HepG2 (cell line): ENCODE results near the gene NAGA.

Source experiments
- ARID4A ChIP-seq: sonication (generic); formaldehyde crosslinking; IDR thresholded peaks from 2 replicates; pipeline ENCODE4 v1.5.0; 2020; ENCODE audit warnings: mild to moderate bottlenecking, missing genetic modification reagents, borderline replicate concordance
- BCL6 ChIP-seq: IDR thresholded peaks from 2 replicates; pipeline ENCODE4 v1.6.1; 2016; ENCODE audit warnings: missing genetic modification reagents, missing compliant biosample characterization
- CTCF ChIP-seq: sonication (generic); formaldehyde crosslinking; IDR thresholded peaks from 2 replicates; pipeline ENCODE4 v1.5.0; 2020; ENCODE audit warnings: mild to moderate bottlenecking, missing genetic modification reagents, moderate library complexity
- HDAC2 ChIP-seq: sonication (generic); formaldehyde crosslinking; IDR thresholded peaks from 2 replicates; pipeline ENCODE4 v1.4.0; 2020; ENCODE audit warnings: missing genetic modification reagents
- JUN ChIP-seq: sonication (generic); formaldehyde crosslinking; IDR thresholded peaks from 2 replicates; pipeline ENCODE4 v1.4.0; 2020; ENCODE audit warnings: mild to moderate bottlenecking, missing genetic modification reagents
- MAZ ChIP-seq, 2 experiments: sonication (generic) in 1 of 2; formaldehyde crosslinking in 1 of 2; IDR thresholded peaks; 2 replicates each; pipeline versions ENCODE4 v1.5.0 to v1.6.1; 2012 to 2020; ENCODE audit warnings: low read depth in 2 of 2, mild to moderate bottlenecking in 2 of 2, borderline replicate concordance in 1 of 2, improper control_type of control experiment in 1 of 2, low read length in 1 of 2, missing genetic modification reagents in 1 of 2, moderate library complexity in 1 of 2
- SUZ12 ChIP-seq: fragments of 150-350 bp; IDR thresholded peaks from 2 replicates; pipeline ENCODE4 v1.6.1; 2014; ENCODE audit warnings: low read depth, low read length
- TFE3 ChIP-seq: IDR thresholded peaks from 2 replicates; pipeline ENCODE4 v1.6.1; 2016
- ZBTB33 ChIP-seq: sonication (generic); formaldehyde crosslinking; IDR thresholded peaks from 2 replicates; pipeline ENCODE4 v1.4.0; 2020; ENCODE audit warnings: missing genetic modification reagents
- ZC3H4 ChIP-seq: sonication (generic); formaldehyde crosslinking; IDR thresholded peaks from 2 replicates; pipeline ENCODE4 v1.4.0; 2020; ENCODE audit warnings: missing genetic modification reagents, borderline replicate concordance
- ZNF3 ChIP-seq: IDR thresholded peaks from 2 replicates; pipeline ENCODE4 v1.7.0; 2017; ENCODE audit warnings: inconsistent platforms

- TF ChIP-seq ARID4A (no peak), MAZ (IDR thresholded peaks at IDR 0.05; ENCODE audit: borderline replicate concordance, low read depth, low read length) (no peak), MAZ (CRISPR knock-in tag; IDR thresholded peaks at IDR 0.05; ENCODE audit: low read depth) (no peak), HDAC2 (CRISPR knock-in tag) (no peak), ZC3H4 (no peak), ZNF3 (no peak), ZBTB33 (CRISPR knock-in tag) (no peak), JUN (CRISPR knock-in tag) (no peak), SUZ12 (no peak), BCL6 (CRISPR knock-in tag) (no peak), CTCF (CRISPR knock-in tag) (peak; percentile 62), TFE3 (no peak)
Measured at GRCh38 chr22:42114721-42115120, 44.1 kb upstream of the NAGA start.
